ENCODE data around the gene CDHR1.
A peak's percentile ranks its signal among the peaks of the same experiment; 100 is the strongest.

The CDHR1 gene

DNA sequence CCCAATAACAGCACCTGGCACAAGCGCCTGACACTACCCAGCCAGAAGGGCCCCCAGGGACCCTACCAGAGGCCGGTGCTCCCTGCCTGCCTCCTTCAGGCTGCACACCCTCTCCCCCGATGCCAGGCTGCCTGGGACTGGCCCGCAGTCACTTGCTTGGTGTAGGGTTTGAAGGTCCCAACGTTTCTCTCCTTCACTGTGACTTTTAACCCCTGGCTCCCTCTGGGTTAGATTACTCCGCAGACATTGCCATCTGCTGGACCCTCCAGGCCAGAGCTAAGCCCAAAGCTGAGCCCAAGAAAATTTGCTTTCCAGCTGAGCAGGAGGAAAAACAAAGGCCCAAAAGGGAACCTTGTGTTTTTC is 6.9 kb downstream of the CDHR1 start:
- DNase-seq (ENCODE audit: low spot score): no peak

- DNase-seq (ENCODE audit: low spot score): no peak
Measured at GRCh38 chr10:84201682-84202081, 7.3 kb downstream of the CDHR1 start.

- no peak for DNase-seq (ENCODE audit: low spot score)
Measured at GRCh38 chr10:84202349-84202748, 8.0 kb downstream of the CDHR1 start.

- no peak for DNase-seq (ENCODE audit: low spot score)
Measured at GRCh38 chr10:84204122-84204521, 9.8 kb downstream of the CDHR1 start.

GRCh38 chr10:84204610-84205009 is 10.3 kb downstream of the CDHR1 start:
- DNase-seq (ENCODE audit: low spot score): no peak

DNA sequence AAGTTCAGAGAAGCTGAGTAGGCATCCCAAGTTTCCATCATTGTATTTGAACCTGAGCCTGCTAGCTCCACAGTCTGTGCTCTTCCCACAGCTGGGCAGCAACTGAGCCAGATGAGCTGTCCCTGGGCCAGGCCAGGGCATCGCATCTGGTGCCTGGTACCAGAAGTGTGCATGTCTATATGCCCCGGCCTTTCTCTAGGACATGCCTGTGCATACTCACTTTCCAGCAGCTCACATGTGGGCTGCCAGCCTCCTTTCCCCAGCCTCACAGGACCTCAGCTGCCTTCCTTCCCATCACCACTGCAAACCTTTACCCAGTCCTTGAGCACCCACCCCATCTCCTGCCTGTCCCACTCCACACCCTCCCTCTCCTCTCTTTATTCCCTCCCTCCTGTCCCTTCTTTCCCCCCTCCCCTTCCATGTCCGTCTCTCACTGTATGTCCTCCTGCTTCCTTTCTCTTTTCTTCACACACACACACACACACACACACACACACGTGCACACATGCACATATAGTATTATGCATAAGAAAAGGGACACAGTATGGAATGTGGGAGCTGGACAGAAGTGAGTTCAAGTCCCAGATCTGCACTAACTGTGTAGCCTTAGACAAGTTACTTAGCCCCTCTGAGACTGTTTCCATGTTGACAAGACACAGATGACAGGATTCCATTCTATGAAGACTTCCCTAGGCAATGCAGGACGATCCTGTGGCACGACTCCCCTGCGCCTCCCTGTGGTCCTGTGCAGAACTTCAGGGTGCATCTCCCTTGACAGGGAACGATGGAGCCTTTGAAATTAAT is 10.9 kb downstream of the CDHR1 start:
- peak; percentile 56 for DNase-seq (ENCODE audit: low spot score)

DNA sequence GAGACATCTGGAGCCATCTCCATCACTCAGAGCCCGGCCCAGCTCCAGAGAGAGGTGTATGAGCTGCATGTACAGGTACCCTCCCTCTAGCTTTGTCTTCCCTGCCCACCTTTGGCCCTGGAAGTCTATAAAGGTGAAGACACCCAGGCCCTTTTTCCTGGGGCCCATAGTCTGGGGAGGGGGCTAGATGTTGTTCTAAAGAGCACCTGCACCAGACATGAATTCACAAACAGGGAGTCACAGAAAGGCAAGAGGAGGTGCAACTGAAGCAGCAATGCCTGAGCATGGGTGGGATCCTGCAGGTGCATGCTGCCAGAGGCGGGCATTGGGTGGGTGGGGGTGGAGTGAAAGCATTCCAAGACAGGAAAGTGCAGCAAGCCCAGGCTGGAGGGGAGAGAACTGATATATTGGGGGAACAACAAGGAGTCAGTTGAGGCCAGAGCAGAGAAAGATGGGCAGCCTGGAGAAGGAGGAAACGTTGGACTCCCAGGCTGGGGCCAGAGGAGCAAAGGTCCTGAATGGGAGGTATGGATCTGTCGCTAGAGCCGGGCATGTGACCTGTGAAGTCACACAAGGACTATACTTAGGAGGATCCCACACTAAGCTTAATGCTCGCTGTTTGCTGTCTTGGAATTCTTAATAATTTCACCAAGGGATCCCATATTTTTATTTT is 11.7 kb downstream of the CDHR1 start:
- DNase-seq (ENCODE audit: low spot score): no peak

GRCh38 chr10:84208023-84208422 is 13.7 kb downstream of the CDHR1 start:
- no peak for DNase-seq (ENCODE audit: low spot score)

DNA sequence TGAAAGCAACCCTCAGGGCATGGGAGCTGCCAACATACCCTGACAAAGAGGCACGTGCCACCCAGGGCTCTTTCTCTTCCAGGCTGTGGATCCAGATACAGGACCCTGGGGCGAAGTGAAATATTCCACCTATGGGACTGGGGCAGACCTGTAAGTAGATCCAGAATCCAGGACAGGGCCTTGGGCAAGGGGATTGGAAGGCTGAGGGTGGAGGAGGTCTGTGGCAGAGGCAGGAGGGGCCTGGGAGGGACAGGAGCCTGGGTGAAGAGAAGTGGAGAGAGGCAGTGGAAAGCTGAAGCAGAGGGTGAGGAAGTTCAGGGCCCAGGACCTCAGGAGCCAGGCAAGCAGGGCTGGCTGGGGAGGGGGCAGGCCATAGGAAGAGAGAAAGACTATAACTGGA is 17.2 kb downstream of the CDHR1 start:
- DNase-seq (ENCODE audit: low spot score): no peak

- no peak for DNase-seq (ENCODE audit: low spot score)
Measured at GRCh38 chr10:84212014-84212413, 17.7 kb downstream of the CDHR1 start.

- DNase-seq (ENCODE audit: low spot score): no peak
Measured at GRCh38 chr10:84213076-84213475, 18.7 kb downstream of the CDHR1 start.

GRCh38 chr10:84214046-84214572 is 19.8 kb downstream of the CDHR1 start:
- DNase-seq (ENCODE audit: low spot score): no peak

- peak; percentile 28 for DNase-seq (ENCODE audit: low spot score)
Measured at GRCh38 chr10:84214612-84215235, 20.4 kb downstream of the CDHR1 start.

GRCh38 chr10:84216834-84217233 is 22.5 kb downstream of the CDHR1 start:
- DNase-seq (ENCODE audit: low spot score): no peak

- DNase-seq (ENCODE audit: low spot score): no peak
Measured at GRCh38 chr10:84217746-84218145, 23.4 kb downstream of the CDHR1 start.

GRCh38 chr10:84221916-84222315 is 27.6 kb downstream of the CDHR1 start:
- no peak for DNase-seq (ENCODE audit: low spot score)

DNA sequence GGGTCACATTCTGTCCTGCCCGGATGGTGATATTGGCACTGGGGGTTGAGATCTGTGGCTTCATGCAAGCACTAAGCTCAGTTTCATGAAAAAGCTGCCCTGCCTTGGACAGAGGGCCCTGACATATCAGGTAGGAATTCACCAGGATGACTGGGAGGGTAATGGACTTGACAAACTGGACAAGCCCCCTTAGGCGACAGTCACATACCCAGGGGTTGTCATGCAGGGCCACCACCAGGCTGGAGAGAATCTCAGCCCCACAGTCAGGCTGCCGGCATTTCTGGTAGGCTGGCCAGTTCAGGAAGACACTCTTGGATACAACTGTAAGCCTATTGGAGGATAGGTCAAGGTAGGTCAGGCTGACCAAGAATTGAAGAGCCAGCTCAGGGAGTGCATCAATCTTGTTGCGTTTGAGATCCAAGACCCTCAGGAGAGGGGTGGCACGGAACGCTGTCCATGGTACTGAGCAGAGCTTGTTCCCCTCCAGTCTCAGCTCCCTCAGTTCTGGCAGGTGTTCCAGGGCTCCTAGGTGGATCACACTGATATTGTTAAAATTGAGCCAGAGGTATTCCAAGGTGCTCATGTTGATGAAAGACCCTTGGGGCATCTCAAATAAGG is 30.2 kb downstream of the CDHR1 start:
- DNase-seq (ENCODE audit: low spot score): no peak

GRCh38 chr10:84225427-84226173 is 31.3 kb downstream of the CDHR1 start, which contains the start of gene LRIT2:
LRIT2 (minus strand) TSS chr10:84225544; CDS start chr10:84225520, 24 bp downstream.
- DNase-seq (ENCODE audit: low spot score): no peak

- no peak for DNase-seq (ENCODE audit: low spot score)
Measured at GRCh38 chr10:84226616-84227015, 32.3 kb downstream of the CDHR1 start.

- no peak for DNase-seq (ENCODE audit: low spot score)
Measured at GRCh38 chr10:84227810-84228209, 33.5 kb downstream of the CDHR1 start.

- no peak for DNase-seq (ENCODE audit: low spot score)
Measured at GRCh38 chr10:84230359-84230758, 36.0 kb downstream of the CDHR1 start.

- no peak for DNase-seq (ENCODE audit: low spot score)
Measured at GRCh38 chr10:84232376-84232775, 38.0 kb downstream of the CDHR1 start.
